H1 (cell line): ENCODE results near the gene CAMK2N2. TPM values are rescaled to one million over a fixed set of nuclear protein-coding genes. Genes with fewer than 3 reads are reported as not detected.

Source experiments
- CTCF ChIA-PET: fragments of 300-600 bp; sonication (Branson Sonifier 250); formaldehyde crosslinking; loops from one replicate; lab custom pipeline; 2021; ENCODE audit not compliant: partially characterized antibody; lab: Charles Lee
- POLR2A ChIA-PET: fragments of 300-600 bp; sonication (Branson Sonifier 250); formaldehyde crosslinking; loops from one replicate; lab custom pipeline; 2021; ENCODE audit warnings: inconsistent platforms; ENCODE audit not compliant: partially characterized antibody; lab: Charles Lee
- DNase-seq, 2 experiments: peaks; one replicate each; pipeline versions ENCODE4 v3.0.0 to v3.0.0-alpha.2; 2010 to 2022; ENCODE audit warnings: low spot score in 2 of 2, low read depth in 1 of 2, mixed read lengths in 1 of 2
- FAIRE-seq: peaks from 2 replicates; lab custom pipeline; 2011; peaks lifted over from hg19 to GRCh38; lab: Jason Lieb, UNC
- H2AFZ ChIP-seq: 2 replicates; pipeline ENCODE4 v1.8.1; 2012; ENCODE audit warnings: low read length, inconsistent platforms
- H2AK5ac ChIP-seq: 2 replicates; pipeline ENCODE4 v1.6.1; 2013; ENCODE audit warnings: low read depth, low read length
- H2BK120ac ChIP-seq: replicated peaks from 2 replicates; pipeline ENCODE3; 2013; ENCODE audit warnings: low read depth, low read length, inconsistent platforms
- H2BK12ac ChIP-seq: 2 replicates; pipeline ENCODE4 v1.6.1; 2013; ENCODE audit warnings: low read depth, low read length
- H2BK15ac ChIP-seq: 2 replicates; pipeline ENCODE4 v1.6.1; 2013; ENCODE audit warnings: low read length
- H2BK20ac ChIP-seq: 2 replicates; pipeline ENCODE4 v1.6.1; 2013; ENCODE audit warnings: low read length
- H2BK5ac ChIP-seq: 2 replicates; pipeline ENCODE4 v1.6.1; 2013; ENCODE audit warnings: low read depth, low read length
- H3K14ac ChIP-seq: 2 replicates; pipeline ENCODE4 v1.6.1; 2013; ENCODE audit warnings: inconsistent platforms; ENCODE audit not compliant: insufficient read length
- H3K18ac ChIP-seq: 2 replicates; pipeline ENCODE4 v1.6.1; 2013; ENCODE audit warnings: low read length; ENCODE audit errors: extremely low read depth
- H3K23ac ChIP-seq: 2 replicates; pipeline ENCODE4 v1.6.1; 2013; ENCODE audit warnings: inconsistent platforms; ENCODE audit not compliant: insufficient read length
- H3K23me2 ChIP-seq: 2 replicates; pipeline ENCODE4 v1.6.1; 2013; ENCODE audit warnings: low read depth, low read length
- H3K27ac ChIP-seq: 2 replicates; pipeline ENCODE4 v1.6.1; 2011; ENCODE audit warnings: low read depth, low read length, inconsistent platforms
- H3K27me3 ChIP-seq, 4 experiments: replicated peaks in 1 of 4; 1 replicate in 1 of 4; 2 replicates in 3 of 4; pipeline versions ENCODE4 v1.6.1 to v1.8.1; 2011 to 2013; ENCODE audit warnings: low read length in 3 of 4, mild to moderate bottlenecking in 3 of 4, inconsistent platforms in 2 of 4, mixed read lengths in 2 of 4, moderate library complexity in 1 of 4; ENCODE audit not compliant: control insufficient read depth in 3 of 4, insufficient read depth in 3 of 4; ENCODE audit errors: extremely low read depth in 1 of 4
- H3K36me3 ChIP-seq, 4 experiments: 2 replicates each; pipeline versions ENCODE4 v1.6.1 to v1.8.1; 2011 to 2013; ENCODE audit warnings: mild to moderate bottlenecking in 4 of 4, low read length in 3 of 4, moderate library complexity in 2 of 4, control low read depth in 1 of 4, inconsistent platforms in 1 of 4; ENCODE audit not compliant: insufficient read depth in 4 of 4, control insufficient read depth in 2 of 4
- H3K4ac ChIP-seq: replicated peaks from 2 replicates; pipeline ENCODE3; 2013; ENCODE audit warnings: low read length, low read depth, mixed read lengths, inconsistent platforms; ENCODE audit not compliant: insufficient read length
- H3K4me1 ChIP-seq, 4 experiments: replicated peaks in 1 of 4; 1 replicate in 1 of 4; 2 replicates in 3 of 4; pipeline versions ENCODE4 v1.6.1 to v1.8.1; 2011 to 2013; ENCODE audit warnings: low read length in 3 of 4, inconsistent platforms in 2 of 4, mixed read lengths in 1 of 4; ENCODE audit not compliant: insufficient read depth in 4 of 4, control insufficient read depth in 3 of 4
- H3K4me2 ChIP-seq, 2 experiments: 2 replicates each; pipeline versions ENCODE4 v1.6.1 to v1.8.1; 2011 to 2013; ENCODE audit warnings: low read depth in 2 of 2, low read length in 2 of 2, control low read depth in 1 of 2, inconsistent platforms in 1 of 2, mild to moderate bottlenecking in 1 of 2; ENCODE audit not compliant: insufficient read depth in 1 of 2
- H3K4me3 ChIP-seq, 4 experiments: fragments of 200-600, 300-600 bp in 1 of 4; sonication (generic), shearing (Covaris generic), sonication (Bioruptor Twin) in 1 of 4; 2 replicates each; pipeline versions ENCODE4 v1.5.1 to v1.8.1; 2011 to 2016; ENCODE audit warnings: low read length in 4 of 4, low read depth in 3 of 4, control low read depth in 2 of 4, inconsistent platforms in 2 of 4, mild to moderate bottlenecking in 2 of 4, mixed read lengths in 1 of 4, moderate library complexity in 1 of 4; ENCODE audit not compliant: insufficient read depth in 2 of 4; ENCODE audit errors: extremely low read depth in 1 of 4
- H3K56ac ChIP-seq: replicated peaks from 2 replicates; pipeline ENCODE3; 2013; ENCODE audit warnings: low read depth, mild to moderate bottlenecking, mixed read lengths, low read length, inconsistent platforms; ENCODE audit not compliant: insufficient read length
- H3K79me1 ChIP-seq: 2 replicates; pipeline ENCODE4 v1.6.1; 2013; ENCODE audit warnings: low read depth, low read length, control low read depth
- H3K79me2 ChIP-seq, 2 experiments: 2 replicates each; pipeline versions ENCODE4 v1.6.1 to v1.8.1; 2012 to 2013; ENCODE audit warnings: low read length in 2 of 2, mild to moderate bottlenecking in 2 of 2, inconsistent platforms in 1 of 2; ENCODE audit not compliant: insufficient read depth in 2 of 2, control insufficient read depth in 1 of 2
- H3K9ac ChIP-seq, 4 experiments: replicated peaks in 1 of 4; 1 replicate in 1 of 4; 2 replicates in 3 of 4; pipeline versions ENCODE4 v1.6.1 to v1.8.1; 2011 to 2013; ENCODE audit warnings: low read depth in 3 of 4, low read length in 3 of 4, control low read depth in 2 of 4, mild to moderate bottlenecking in 2 of 4, moderate library complexity in 2 of 4, inconsistent platforms in 1 of 4; ENCODE audit errors: extremely low read depth in 1 of 4
- H3K9me3 ChIP-seq, 2 experiments: 2 replicates each; pipeline versions ENCODE4 v1.6.1 to v1.8.1; 2012 to 2013; ENCODE audit warnings: mild to moderate bottlenecking in 2 of 2, moderate library complexity in 2 of 2, control low read depth in 1 of 2, inconsistent platforms in 1 of 2, low read depth in 1 of 2, low read length in 1 of 2, mixed read lengths in 1 of 2; ENCODE audit not compliant: insufficient read depth in 2 of 2
- H4K20me1 ChIP-seq, 2 experiments: replicated peaks in 1 of 2; 2 replicates each; pipeline versions ENCODE3 to v1.8.1; 2011 to 2013; ENCODE audit warnings: inconsistent platforms in 2 of 2, low read length in 2 of 2, mild to moderate bottlenecking in 1 of 2; ENCODE audit not compliant: insufficient read depth in 2 of 2, control insufficient read depth in 1 of 2
- H4K5ac ChIP-seq: 2 replicates; pipeline ENCODE4 v1.6.1; 2013; ENCODE audit warnings: low read length, low read depth, mixed read lengths, inconsistent platforms; ENCODE audit not compliant: insufficient read length
- H4K8ac ChIP-seq: 2 replicates; pipeline ENCODE4 v1.8.0; 2013; ENCODE audit warnings: mild to moderate bottlenecking, moderate library complexity, low read length, inconsistent platforms; ENCODE audit not compliant: insufficient read depth; ENCODE audit errors: extremely low read depth
- H4K91ac ChIP-seq: replicated peaks from 2 replicates; pipeline ENCODE3; 2013; ENCODE audit warnings: low read length, mixed read lengths, inconsistent platforms; ENCODE audit not compliant: insufficient read length
- BACH1 ChIP-seq: IDR thresholded peaks from 2 replicates; pipeline ENCODE4 v1.6.1; 2012; ENCODE audit warnings: low read length, improper control_type of control experiment
- CREB1 ChIP-seq: IDR thresholded peaks from 2 replicates; pipeline ENCODE4 v1.6.1; 2012; ENCODE audit warnings: inconsistent platforms
- KDM1A ChIP-seq: fragments of 200-600, 300-600 bp; sonication (generic); IDR thresholded peaks from 2 replicates; pipeline ENCODE4 v1.7.1; 2016; ENCODE audit warnings: mild to moderate bottlenecking, low read length, borderline replicate concordance
- SIN3A ChIP-seq, 2 experiments: IDR thresholded peaks in 1 of 2; conservative IDR thresholded peaks in 1 of 2; 2 replicates each; pipeline ENCODE4 v1.6.1; 2011 to 2012; ENCODE audit warnings: low read length in 2 of 2, improper control_type of control experiment in 1 of 2, low read depth in 1 of 2, mild to moderate bottlenecking in 1 of 2
- ZNF274 ChIP-seq: IDR thresholded peaks from 2 replicates; pipeline ENCODE4 v1.7.0; 2012; ENCODE audit warnings: low read length, borderline replicate concordance; ENCODE audit errors: extremely low read depth
- WGBS, 2 experiments: shearing (Covaris generic) in 1 of 2; methylation state at CpG; one replicate each; pipeline versions ENCODE4 v1.1.6 to v1.1.7; 2013 to 2015; ENCODE audit warnings: low lambda C conversion rate in 2 of 2, mixed read lengths in 2 of 2, inconsistent platforms in 1 of 2, low coverage in 1 of 2, missing lambda C conversion rate in 1 of 2; ENCODE audit not compliant: insufficient replicate concordance in 2 of 2, insufficient coverage in 1 of 2, insufficient read length in 1 of 2; ENCODE audit errors: extremely low coverage in 1 of 2, missing lambda C conversion rate in 1 of 2; 5-methylcytosine and 5-hydroxymethylcytosine counted together
- polyA plus RNA-seq, 7 experiments: library from polyadenylated mRNA; depleted of rRNA in 3 of 7; stranded (reverse) in 5 of 7; unstranded in 2 of 7; fragments of >200 nt in 5 of 7; fragments of 200-250 nt in 2 of 7; gene quantifications; 1 replicate in 5 of 7; 2 replicates in 1 of 7; 4 replicates in 1 of 7; pipeline versions ENCODE4 v1.2.1 to v1.2.3, GENCODE V29; 2011 to 2013; ENCODE audit warnings: missing spikeins in 2 of 7, mixed read lengths in 2 of 7
- total RNA-seq: library from RNA; stranded (reverse); fragmentation: NEBNext Ultra II Directional; extraction: Animal tissue kit (Norgen Biotek cat#: 25700); gene quantifications from 2 replicates; pipeline ENCODE4 v1.2.1, GENCODE V29; 2021

Gene CAMK2N2
- total and polyA plus RNA-seq, 2 of the 8 experiments (the other 6 are each of a cell fraction or from before 2014, with no cell fraction given) = 4.0 to 17.7 TPM

DNA sequence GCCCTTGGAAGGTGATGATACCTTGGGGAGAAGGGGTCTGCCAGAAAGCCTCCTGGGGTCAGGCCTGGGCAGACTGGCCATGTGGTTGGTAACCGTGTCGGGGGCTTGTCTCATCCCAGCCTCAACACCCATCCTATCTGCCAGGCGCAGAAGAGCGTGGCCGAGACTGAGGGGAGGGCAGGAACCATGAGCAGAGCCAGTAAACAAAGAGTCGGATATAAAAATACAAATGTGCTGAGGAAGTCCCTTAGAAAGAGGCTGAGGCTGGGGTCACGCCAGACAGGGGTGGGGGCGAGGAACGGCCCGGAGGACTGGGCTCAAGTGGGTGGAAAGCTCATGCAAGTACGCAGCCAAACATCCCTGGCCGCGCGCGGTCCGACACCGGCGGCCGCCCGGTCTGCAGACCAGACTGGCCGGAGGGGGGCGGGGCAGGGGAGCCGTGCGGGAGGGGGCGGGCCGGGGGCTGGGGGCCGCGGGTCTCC is 1.9 kb downstream of the CAMK2N2 start:
- Histone ChIP-seq H3K4me3 (peak overlapping the region in 1 of 4 experiments; percentile 39; a peak in 2 of 8 replicates), H3K18ac (no peak overlapping the region), H3K79me1 (no peaks in the 10 kb centered on the region), H3K56ac (no peak overlapping the region), H4K8ac (0 out of 2 replicates have a peak overlapping the region, but pooled peaks have one; percentile 35), H2BK5ac (no peak overlapping the region), H3K36me3 (no peaks in the 10 kb centered on the region), H3K23ac (no peak overlapping the region), H3K4me2 (peak overlapping the region; percentile 69 to 89), H2AFZ (no peak overlapping the region), H3K14ac (no peak overlapping the region), H2BK15ac (no peak overlapping the region), H4K91ac (no peak overlapping the region), H2AK5ac (no peak overlapping the region), H3K9me3 (no peaks in the 10 kb centered on the region), H4K20me1 (peaks cover 16 to 19% of the 10 kb centered on the region in 2 experiments), H3K4me1 (peaks cover 0 to 17% (median 8%) of the 10 kb centered on the region in 4 experiments; a peak in 4 of 7 replicates), H2BK20ac (no peak overlapping the region), H3K79me2 (no peaks in the 10 kb centered on the region), H2BK12ac (no peak overlapping the region), H2BK120ac (no peak overlapping the region), H3K9ac (no peak overlapping the region), H3K27ac (no peak overlapping the region), H3K27me3 (peaks cover 7 to 50% (median 38%) of the 10 kb centered on the region in 4 experiments), H4K5ac (no peak overlapping the region), H3K4ac (no peak overlapping the region), H3K23me2 (peaks cover 22% of the 10 kb centered on the region)
- ChIA-PET CTCF (interaction anchor here (0.8 to 14.0 kb wide), 4 partner anchors 9 to 30 kb away, joined by 3 to 136 read pairs (median 18); partner anchors contain the start of genes EEF1AKMT4 and VWA5B2), POLR2A (interaction anchor here (0.5 to 2.2 kb wide), 7 partner anchors 9 to 283 kb away, joined by 3 to 7 read pairs (median 5); partner anchors contain the start of genes DVL3 and EEF1AKMT4)
- TF ChIP-seq BACH1 (no peak), ZNF274 (no peak), CREB1 (no peak), SIN3A (conservative IDR thresholded peaks at IDR 0.05 in 1 of 2, IDR thresholded peaks at IDR 0.05 in 1 of 2; ENCODE audit: low read depth in 1 of 2, low read length in 2 of 2) (no peak), KDM1A (no peak)
- FAIRE-seq (no peak), DNase-seq (no peak)
- 42% methylated on average over 13 of the region's 28 CpGs; no CpG with 5 or more reads in 1 of the 2 experiments for WGBS, 2 experiments
